ENCODE measurements around the gene IL15RA.

The IL15RA gene

GRCh38 chr10:5991708-5992107, 14.4 kb upstream of the IL15RA start:
- H3K27ac ChIP-seq (replicated peaks) = no peak overlapping the region
- H3K27me3 ChIP-seq (ENCODE audit: insufficient read depth, poor library complexity, severe bottlenecking) = no peaks in the 10 kb centered on the region
- TF ChIP-seq POLR2AphosphoS5 (IDR thresholded peaks at IDR 0.05; ENCODE audit: low read depth) (no peak), CTCF (IDR thresholded peaks at IDR 0.05; ENCODE audit: insufficient read depth, low read length) (no peak), SPI1 (IDR thresholded peaks at IDR 0.05; ENCODE audit: borderline replicate concordance, low read depth) (no peak), GABPA (IDR thresholded peaks at IDR 0.05; ENCODE audit: low read depth) (no peak), REST (IDR thresholded peaks at IDR 0.05; ENCODE audit: insufficient replicate concordance, low read depth) (no peak)
- H3K4me3 ChIP-seq (replicated peaks; ENCODE audit: insufficient read depth, low read length) = no peak overlapping the region
- no peak for DNase-seq (ENCODE audit: low read depth in 1 of 2, low spot score in 1 of 2)

- Histone ChIP-seq H3K27me3 (ENCODE audit: insufficient read depth, poor library complexity, severe bottlenecking) (no peaks in the 10 kb centered on the region), H3K4me3 (replicated peaks; ENCODE audit: insufficient read depth, low read length) (no peak overlapping the region), H3K27ac (replicated peaks) (no peak overlapping the region)
- TF ChIP-seq CTCF (IDR thresholded peaks at IDR 0.05; ENCODE audit: insufficient read depth, low read length) (no peak), POLR2AphosphoS5 (IDR thresholded peaks at IDR 0.05; ENCODE audit: low read depth) (no peak), REST (IDR thresholded peaks at IDR 0.05; ENCODE audit: insufficient replicate concordance, low read depth) (no peak), SPI1 (IDR thresholded peaks at IDR 0.05; ENCODE audit: borderline replicate concordance, low read depth) (no peak), GABPA (IDR thresholded peaks at IDR 0.05; ENCODE audit: low read depth) (no peak)
- no peak for DNase-seq (ENCODE audit: low read depth in 1 of 2, low spot score in 1 of 2)
These were observed 12.4 kb upstream of the IL15RA start for GRCh38 chr10:5989756-5990155.

- TF ChIP-seq GABPA (IDR thresholded peaks at IDR 0.05; ENCODE audit: low read depth) (no peak), SPI1 (IDR thresholded peaks at IDR 0.05; ENCODE audit: borderline replicate concordance, low read depth) (no peak), POLR2AphosphoS5 (IDR thresholded peaks at IDR 0.05; ENCODE audit: low read depth) (no peak), REST (IDR thresholded peaks at IDR 0.05; ENCODE audit: insufficient replicate concordance, low read depth) (no peak), CTCF (IDR thresholded peaks at IDR 0.05; ENCODE audit: insufficient read depth, low read length) (no peak)
- Histone ChIP-seq H3K4me3 (replicated peaks; ENCODE audit: insufficient read depth, low read length) (no peak overlapping the region), H3K27me3 (ENCODE audit: insufficient read depth, poor library complexity, severe bottlenecking) (no peaks in the 10 kb centered on the region), H3K27ac (replicated peaks) (no peak overlapping the region)
- DNase-seq (ENCODE audit: low read depth in 1 of 2, low spot score in 1 of 2) = no peak
These were observed 11.1 kb upstream of the IL15RA start for GRCh38 chr10:5988336-5988920.
